Brain pericyte (primary cell): ENCODE measurements around the gene CHRM3.
"Not testable (repeated sequence)": the region's sequence is repeated elsewhere in the genome, so short reads cannot be mapped to it uniquely, and the experiment has no call there.

ENCODE experiments used
- DNase-seq: peaks from one replicate; pipeline ENCODE4 v3.0.0-alpha.2; 2012; ENCODE audit warnings: low read depth, low spot score

CHRM3 gene

GRCh38 chr1:239386453-239387303 lies at the start of gene CHRM3:
Gene CHRM3, plus strand, starts transcription at chr1:239386568. Its CDS starts 520,884 bp downstream, at chr1:239907452.
- no peak for DNase-seq

DNA sequence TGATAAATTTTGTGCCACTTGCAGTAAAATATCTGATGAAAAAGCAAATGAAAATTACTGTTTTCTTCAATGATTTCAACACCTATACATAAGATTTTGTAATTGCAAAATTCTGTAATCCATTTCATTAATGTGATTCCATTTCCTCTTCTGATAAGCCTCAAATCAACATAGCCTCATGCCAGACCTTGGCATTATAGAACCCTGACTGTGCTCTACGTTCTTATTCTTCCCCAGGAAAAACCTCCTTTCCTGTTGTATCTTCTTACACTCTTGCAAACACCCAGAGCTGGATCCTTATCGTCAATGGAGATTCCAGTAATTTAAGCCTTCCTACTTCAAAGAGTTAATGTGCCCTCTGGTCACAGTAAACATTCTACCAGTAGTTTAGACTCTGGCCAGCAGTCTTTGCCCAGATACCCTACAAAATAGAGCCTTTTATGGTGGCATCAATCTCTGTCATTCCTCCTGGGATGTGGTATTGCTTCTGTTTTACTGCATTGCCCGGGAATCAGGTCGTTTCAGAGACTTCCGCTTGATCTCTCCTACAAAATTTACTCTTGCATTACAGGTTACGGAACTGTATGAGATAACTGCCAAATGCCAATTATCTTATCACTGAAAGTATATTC lies 48.5 kb upstream of the CHRM3 start:
- no peak for DNase-seq

- DNase-seq, result no peak
These were observed 38.6 kb upstream of the CHRM3 start for GRCh38 chr1:239347776-239348175.

DNA sequence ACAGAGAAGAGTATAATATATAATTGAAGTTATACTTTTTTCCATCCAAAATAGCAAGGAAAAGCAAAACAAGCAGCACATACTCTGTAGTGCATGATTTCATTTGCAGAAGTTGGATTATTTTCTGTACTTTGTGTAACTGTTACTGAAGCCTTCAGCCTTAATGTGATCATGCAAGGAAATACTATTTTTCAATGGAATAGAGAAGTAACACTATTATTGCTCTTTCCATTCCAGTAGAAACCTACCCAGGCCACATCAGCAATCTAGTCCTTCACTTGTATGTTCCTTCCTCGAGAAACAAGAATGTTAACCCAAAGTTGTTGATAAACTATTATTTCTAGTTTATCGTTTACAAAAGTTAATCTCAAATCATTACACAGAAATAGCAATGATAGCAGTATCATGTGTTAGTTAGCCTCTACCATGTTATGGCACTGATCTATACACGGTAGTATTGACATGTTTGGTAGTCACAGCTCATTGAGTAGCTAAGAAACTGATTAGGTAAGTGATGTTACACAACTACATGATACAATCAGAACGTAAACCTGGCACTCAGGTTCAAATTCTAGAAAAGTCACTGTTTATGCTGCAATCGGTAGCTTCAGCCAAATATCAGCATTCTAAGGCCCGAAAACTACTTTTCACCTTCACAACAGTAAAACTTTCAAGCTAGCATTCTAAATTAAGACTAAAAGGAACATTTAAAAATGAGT lies 37.6 kb upstream of the CHRM3 start:
- no peak for DNase-seq

DNA sequence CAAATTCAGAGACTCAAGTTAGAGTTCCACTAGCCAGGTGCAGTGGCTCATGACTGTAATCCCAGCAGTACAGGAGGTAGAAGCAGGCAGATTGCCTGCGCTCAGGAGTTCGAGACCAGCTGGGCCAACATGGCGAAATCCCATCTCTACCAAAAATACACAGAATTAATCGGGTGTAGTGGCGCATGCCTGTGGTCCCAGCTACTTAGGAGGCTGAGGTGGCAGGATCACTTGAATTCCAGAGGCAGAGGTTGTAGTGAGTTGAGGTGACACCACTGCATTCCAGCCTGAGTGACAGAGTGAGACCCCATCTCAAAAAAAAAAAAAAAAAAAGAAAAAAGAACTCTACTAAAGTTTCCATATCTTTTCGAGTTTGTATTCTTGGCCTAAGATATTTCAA lies 36.7 kb upstream of the CHRM3 start:
- DNase-seq, result no peak

DNA sequence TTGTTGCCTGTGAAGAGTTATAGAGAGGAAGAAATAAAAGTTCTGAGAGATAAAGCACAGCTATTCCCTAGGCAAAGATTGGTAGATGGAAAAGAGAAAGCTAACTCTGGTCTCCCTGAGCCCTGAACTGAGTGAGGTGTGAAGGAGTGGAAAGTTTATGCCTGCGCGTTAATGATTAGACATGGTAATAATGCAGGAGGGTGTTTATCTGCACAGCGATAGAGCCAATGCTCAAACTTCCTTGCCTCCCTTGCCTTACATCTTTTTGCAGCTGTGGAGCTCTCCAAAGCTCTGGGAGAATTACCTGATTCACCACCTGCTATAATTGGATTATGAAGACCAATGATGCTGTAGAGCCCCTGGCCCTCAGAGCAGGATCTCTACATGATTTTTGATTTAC lies 32.8 kb upstream of the CHRM3 start:
- no peak for DNase-seq

DNA sequence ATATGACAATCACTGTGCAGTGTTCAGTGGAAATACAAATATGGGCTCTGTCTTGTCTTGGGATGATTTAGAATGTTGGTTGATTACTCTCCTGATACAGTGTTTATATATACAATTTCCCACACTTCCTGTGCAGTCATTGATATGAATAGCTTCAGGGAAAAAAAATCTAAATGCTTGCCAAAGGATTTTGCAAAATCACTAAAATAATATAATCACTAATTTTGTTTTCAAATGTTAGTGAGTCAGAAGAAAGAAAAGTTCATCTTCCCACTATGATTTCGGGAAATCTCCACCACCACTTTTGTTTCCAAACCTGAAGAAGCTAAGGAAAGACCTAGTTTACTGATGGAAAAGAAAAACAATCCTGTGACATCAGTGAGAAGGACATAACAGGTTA lies 32.1 kb upstream of the CHRM3 start:
- no peak for DNase-seq

DNA sequence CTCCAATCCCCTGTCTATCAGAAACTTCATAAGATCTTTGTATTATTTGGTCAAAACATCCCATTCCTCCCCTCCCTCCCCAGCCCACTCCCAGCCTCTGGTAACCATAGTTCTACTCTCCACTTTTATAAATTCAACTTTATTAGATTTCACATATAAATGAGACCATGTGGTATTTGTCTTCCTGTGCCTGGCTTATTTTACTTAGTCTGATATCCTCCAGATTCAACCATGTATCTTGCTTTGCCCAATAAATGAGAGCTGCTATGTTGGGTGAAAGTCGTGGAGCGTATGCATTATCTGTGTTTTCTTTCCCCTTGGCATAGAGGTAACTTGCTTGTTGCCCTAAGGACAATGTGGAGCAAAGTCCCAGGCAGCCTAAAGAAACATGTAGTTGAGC lies 28.5 kb upstream of the CHRM3 start:
- no peak for DNase-seq

GRCh38 chr1:239361403-239361802 lies 25.0 kb upstream of the CHRM3 start:
- DNase-seq, result no peak

GRCh38 chr1:239363930-239364329 lies 22.4 kb upstream of the CHRM3 start:
- no peak for DNase-seq

DNA sequence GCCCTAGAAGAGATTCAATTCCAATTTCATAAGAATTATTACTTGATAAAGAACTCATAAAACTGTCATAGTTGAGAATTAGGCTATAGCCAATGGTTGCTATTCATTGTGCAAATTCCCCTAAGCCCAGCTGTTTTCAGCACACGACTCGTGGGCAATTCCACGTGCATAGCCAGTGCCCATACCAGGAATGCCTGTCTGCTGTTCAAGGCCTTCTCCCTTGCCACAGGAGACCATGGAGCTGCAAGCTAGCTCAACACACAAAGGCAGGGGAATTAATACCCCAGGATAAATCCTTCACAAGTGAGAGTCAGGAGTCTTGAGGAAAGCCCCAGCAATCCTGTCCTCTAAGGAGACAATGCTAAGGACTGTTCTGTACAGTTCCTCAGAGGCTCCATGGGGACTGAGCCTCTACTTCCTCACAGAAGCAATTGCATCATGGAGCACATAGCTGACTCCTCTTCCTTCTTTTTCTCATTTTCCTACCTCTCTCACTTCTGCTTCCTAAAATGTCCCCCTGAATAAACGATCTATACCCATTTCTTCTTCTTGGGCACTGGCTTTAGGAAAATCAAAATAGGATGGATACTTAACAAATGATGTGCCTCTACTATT lies 19.1 kb upstream of the CHRM3 start:
- no peak for DNase-seq

- no peak for DNase-seq
These were observed 17.8 kb upstream of the CHRM3 start for GRCh38 chr1:239368436-239369109.

- not testable (repeated sequence) for DNase-seq
These were observed 15.5 kb upstream of the CHRM3 start for GRCh38 chr1:239370869-239371268.

GRCh38 chr1:239382666-239383065 lies 3.7 kb upstream of the CHRM3 start:
- no peak for DNase-seq

GRCh38 chr1:239383714-239384113 lies 2.7 kb upstream of the CHRM3 start:
- no peak for DNase-seq

- no peak for DNase-seq
These were observed 1.2 kb downstream of the CHRM3 start for GRCh38 chr1:239387304-239388158.

DNA sequence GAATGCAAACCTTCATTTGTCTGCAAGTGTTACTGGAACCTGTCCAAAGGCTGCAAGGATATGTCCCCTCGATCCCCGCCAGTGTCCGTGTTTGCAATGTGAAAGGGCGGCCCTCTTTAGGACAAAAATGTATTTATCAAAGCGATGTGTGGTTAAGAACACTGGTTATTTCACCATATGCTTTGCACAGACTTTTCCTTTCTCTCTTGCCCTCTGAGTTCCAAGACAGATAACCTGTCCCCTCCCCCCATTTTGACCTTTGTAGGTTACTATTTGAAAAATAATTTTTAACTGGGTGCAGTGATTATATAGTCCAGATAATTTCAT lies 1.8 kb downstream of the CHRM3 start:
- DNase-seq, result no peak

DNA sequence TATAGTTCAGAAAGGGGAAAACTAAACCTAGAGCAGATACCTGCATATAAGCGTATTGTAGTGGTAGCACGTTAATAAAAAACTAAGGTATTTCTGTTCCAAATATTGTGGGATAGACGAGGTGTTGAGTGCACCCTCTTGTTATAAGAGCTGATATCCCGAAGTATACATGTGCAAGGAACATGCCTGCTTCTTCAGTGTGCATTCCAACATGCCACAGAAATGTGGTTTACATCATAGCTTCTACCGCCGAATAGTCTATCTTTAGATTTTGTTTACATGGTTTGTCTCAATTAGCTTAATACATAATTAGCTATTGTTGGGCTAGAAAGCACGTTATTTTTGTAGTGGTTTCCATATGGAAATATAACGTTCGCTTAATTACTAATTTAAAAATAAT lies 2.2 kb downstream of the CHRM3 start:
- DNase-seq, result no peak

- DNase-seq, result no peak
These were observed 3.3 kb downstream of the CHRM3 start for GRCh38 chr1:239389703-239390102.

- no peak for DNase-seq
These were observed 5.9 kb downstream of the CHRM3 start for GRCh38 chr1:239392271-239392670.

DNA sequence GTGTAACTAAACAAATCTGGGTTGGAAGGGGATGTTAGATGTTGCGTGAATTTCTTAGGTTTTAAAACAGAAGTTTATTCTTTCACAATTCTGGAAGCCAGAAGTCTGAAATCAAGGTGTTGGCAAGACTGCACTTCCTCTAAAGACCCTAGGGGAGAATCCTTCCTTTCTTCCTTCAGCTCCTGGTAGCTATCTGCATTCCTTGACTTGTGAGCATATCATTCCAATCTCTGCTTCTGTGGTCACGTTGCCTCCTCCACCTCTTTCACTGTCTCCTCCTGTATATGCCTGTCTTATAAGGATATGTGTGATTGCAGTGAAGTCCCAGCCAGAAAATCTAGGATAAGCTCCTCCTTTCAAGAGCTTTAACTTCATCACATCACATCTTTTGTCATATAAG lies 7.7 kb downstream of the CHRM3 start:
- no peak for DNase-seq
